Stimulated activated CD4-positive, alpha-beta T cell treated with anti-CD3 and anti-CD28 coated beads, Interleukin-1b, Interleukin-23, amount 100 ng/mL, for 1 hour (primary cell): ENCODE data around the gene CACNA1B.

Source experiments
- DNase-seq, 2 donors: peaks; one replicate each; pipeline ENCODE4 v3.0.0-alpha.2; 2020; ENCODE audit warnings: low read depth in 2 of 2

CACNA1B gene

DNA sequence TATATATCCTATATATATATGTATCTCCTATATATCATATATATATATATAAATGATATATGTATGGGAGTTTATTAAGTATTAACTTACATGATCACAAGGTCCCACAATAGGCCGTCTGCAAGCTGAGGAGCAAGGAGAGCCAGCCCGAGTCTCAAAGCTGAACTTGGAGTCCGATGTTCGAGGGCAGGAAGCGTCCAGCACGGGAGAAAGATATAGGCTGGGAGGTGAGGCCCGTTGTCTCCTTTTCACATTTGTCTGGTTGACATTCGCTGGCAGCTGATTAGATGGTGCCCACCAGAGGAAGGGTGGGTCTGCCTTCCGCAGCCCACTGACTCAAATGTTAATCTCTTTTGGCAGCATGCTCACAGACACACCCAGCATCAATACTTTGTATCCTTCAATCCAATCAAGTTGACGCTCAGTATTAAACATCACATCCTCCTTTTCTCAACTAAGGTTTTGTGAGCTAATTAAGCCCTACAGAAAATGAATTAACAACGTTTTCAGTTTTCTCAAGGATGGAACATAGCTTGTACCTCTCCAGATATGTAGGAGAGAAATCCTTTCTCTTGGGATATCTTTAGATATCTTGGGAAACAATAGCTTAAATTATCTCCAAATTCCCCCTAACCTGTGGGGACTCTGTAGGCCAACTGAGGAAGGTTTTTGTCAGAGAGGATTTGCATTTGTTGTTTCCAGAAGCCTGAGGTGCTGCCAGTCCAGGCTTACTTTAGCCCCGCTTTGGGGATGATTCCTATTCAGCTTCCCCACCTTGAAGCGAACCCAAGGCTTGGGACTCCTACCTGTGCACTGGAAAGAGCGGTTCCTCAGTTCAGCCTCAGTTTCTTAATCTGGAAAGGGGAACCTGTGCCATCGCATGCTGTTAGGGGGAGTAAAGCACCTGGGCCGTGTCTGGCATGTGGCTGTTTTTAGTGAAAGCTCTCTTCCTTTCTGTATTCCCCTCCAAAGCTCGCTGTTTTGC lies 163.2 kb downstream of the CACNA1B start:
- no peak for DNase-seq

DNA sequence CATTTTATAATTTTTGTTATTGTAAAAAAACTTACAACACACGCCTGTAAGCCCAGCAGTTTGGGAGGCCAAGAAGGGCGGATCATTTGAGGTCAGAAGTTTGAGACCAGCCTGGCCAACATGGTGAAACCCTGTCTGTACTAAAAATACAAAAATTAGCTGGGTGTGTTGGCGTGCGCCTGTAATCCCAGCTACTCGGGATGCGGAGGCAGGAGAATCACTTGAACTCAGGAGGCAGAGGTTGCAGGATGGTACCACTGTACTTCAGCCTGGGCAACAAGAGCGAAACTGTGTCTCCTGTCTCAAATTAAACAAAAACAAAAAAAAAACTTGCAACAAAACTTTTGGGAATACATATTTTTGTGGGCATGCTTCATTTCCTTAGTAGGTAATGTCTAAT lies 164.6 kb downstream of the CACNA1B start:
- DNase-seq = no peak

DNA sequence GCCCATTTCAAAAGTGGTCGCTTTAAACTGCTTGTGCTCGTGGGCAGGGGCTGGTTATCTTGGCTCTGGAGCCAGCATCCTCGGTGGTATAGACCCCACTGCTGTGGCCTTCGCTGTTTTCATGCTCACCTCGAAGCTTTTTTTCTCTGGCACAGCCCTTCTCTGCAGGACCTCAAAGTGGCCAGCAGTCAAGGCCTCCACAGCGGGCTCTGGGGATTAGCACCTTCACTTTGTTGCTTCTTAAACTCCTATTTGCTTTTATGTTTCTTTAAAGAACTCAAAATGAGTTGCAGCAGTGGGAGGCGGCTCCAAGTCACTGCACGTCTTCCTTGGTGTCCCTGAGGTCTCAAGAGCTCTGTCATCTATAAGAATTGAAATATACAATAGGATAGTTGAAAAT lies 165.1 kb downstream of the CACNA1B start:
- no peak for DNase-seq

DNA sequence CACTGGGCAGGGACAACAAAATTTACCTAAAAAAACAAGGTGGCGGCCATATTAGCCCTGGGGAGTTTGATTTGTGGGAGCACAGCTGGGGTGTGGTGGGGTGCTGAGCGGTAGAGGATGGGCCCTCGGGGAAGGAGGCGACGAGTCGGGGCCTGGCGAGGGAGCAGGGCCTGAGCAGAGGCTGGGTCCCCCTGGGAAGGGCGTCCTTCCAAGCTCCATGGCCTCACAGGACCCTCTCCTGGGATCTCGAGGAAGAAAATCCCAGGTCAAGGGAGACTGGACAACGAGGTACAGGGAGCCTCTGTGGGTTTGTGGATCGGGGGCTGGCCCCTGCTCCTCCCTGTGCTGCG lies 165.5 kb downstream of the CACNA1B start:
- no peak for DNase-seq

DNA sequence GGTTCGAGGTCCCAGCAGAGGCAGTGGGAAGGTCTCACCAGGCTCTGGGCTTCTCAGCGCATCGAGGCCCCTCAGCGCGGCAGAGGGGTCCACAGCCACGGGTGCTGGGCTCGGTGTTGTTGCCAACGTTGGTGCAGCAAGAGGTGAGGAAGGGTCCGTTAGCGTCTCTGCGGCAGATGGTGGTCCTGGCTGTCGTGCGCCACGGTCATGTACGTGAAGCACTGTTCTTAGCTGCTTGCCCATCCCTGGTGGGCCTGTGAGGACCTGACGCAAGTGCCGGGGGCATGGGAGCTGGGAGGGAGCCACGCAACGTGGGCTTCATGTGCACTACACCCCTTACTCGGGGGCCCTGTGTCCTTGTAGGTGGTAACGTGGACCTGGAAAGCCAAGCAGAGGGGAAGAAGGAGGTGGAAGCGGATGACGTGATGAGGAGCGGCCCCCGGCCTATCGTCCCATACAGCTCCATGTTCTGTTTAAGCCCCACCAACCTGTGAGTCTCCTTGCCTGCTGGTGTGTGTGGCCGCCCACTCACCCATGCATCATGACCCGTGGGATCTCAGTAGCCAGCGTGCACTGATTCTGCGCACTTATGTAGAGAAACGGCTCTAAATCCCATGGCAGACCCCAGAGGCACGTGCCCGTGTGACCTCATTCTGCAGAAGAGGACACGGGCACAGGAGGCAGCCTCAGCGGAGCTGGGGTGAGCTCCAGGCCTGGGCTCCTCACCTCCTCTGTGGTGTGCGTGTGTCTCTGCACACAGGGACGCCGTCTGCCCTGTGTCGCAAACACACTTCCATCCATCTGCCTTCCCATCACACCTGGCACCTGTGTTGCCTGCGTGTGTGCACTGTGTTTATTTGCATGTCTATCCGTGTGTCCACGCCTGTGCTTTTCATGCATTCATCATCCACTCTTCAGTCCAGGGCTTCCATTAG lies 166.1 kb downstream of the CACNA1B start:
- no peak for DNase-seq

DNA sequence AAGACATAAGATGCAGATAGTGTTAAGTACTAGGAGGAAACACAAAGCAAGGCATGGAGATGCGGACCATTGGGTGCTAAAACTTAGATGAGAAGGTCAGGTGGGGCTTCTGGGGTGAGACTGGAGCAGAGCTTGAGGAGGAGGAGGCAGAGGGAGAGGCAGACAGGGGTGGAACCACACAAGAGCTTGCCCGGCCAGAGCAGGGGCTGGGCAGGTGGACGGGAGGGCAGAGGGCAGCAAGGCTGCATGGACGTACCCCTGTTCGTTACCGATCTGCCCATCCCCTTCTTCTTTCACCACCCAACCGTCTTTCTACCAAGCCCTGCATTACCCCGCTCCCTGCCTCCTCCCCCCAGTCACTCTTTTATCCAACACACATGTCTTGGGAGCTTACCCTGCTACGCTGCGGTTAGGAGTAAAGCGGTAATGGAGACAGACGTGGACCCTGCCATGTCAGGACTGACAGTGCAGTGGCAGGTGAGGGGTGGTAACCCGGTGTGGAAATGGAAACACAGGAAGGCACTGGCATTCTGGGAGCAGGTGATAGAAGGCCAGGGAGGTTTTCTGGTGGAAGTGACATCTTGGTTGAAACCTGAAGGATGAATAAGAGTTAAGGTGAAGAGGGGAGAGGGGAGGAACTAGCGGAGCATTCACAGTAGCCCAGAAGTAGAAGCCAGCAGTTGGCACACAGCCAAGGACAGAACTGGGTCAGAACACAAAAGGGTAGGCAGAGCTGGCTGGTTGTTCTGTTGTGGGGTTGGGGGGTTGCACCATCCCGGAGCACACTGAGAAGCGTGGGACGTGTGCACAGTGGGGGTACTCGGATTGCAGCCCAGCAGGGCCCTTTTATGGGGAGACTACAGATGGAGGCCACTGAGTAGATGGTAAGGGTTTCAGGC lies 167.2 kb downstream of the CACNA1B start:
- no peak for DNase-seq

DNA sequence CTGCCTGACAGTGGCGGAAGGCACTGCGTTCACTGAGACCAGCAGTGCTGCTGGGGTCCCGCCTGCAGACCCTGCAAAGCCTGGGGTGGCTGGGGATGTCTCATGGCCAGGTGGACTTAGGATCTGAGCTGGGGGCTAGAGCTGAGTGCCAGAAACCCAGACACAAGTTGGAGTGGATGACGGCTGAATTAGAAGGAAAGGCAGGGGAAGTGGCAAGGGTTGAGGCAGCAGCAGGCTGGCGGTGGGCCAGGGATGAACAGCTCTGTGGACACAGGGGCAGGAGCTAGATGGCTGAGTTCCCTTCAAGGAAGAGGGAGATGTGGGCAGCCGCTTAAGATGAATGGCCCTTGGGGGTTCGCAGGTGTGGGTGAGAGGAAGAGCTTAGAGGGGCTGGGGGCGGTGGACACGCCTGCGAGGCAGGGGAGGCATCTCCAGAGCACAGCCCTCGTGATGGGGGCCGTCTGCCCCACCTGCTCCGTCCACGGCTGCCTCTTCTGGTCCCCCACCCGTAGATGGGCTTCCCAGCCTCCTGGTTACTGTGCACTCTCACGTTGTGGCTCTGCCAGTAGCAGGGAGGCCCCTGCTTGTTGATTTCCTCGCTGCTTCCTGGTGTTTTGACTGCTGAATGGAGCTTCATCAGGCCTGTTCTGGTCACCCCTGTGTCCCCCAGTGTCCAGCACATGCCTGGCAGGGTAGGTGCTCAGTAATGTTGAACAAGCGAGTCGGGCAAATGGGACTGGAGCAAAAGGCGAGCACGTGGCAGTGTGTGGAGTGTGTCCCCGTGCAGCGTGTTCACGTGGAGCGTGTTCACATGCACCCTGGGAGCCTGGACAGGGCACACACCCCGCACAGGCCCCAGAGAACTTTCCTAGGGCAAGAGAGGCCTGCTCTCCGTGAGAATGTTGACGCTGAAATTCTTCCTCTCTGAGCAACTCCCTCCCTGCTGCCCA lies 168.2 kb downstream of the CACNA1B start:
- no peak for DNase-seq

DNA sequence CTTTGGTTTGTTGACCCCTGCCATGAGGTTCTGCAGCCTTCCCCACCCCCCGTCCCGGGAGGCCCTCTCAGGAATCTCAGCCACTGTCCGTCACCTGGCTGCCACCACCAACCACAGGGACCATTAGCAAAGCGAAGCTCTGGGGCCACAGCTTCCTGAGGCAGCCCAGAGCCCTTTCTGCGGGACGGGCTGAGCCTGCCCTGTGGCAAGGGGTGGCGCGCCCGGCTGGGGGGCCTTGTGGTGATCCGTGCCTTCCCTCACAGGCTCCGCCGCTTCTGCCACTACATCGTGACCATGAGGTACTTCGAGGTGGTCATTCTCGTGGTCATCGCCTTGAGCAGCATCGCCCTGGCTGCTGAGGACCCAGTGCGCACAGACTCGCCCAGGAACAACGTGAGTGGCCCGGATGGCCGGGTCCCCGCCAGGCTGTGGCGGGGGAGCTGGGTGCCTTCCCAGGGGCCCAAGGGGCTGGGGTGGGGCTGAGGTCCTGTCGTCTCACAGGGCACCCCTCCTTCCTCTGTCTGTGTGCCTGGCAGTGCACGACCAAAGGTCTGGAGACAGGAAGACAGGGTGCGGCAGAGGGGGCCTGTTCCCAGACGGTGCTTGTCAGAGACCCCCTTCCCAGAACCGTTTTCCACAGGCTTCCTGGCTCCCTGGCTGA lies 169.2 kb downstream of the CACNA1B start:
- no peak for DNase-seq

DNA sequence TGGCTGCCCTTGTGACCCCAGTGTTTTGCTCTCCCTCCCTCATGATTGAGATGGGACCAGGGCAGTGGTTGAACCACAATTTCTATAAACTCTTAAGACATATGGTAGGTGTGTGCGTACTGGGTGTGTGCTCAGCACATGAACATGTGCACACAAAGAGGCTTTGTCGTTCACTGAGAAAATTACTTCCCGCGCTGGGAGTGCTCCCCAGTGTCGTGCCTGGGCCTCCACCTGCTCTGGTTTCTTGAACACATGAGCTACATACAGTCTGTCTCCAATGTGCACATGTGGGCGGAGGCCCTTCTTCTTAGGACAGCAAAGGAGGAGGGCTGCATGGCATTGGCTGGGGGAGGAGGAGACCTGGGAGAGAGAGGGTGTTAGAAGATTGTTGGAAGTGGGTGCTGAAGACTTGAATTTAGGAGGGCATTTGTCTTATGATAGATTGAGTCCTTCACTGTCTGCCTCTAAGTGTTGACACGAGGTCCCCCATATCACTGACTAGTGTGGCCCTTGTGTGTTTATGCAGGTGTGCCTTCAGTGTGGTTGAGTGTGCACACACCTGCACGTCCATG lies 170.0 kb downstream of the CACNA1B start:
- DNase-seq = no peak

DNA sequence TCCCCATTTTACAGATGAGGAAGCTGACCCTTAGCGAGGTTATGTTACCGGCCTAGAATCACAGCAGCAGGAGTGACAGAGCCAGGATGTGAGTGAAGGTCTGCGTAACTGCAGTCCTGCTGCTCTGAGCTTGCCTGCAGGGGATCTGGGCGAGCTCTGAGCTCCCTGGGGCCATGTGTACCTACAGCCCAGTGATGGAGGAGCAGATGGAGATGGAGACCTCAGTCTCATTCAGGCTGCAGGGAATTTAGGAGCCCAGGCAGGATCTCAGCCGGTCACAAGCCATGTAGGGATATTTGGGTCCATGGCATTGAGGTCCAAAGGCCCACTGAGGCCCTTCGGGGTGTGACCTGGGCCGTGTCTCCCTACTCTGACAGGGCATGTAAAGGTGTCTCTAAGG lies 170.6 kb downstream of the CACNA1B start:
- no peak for DNase-seq

DNA sequence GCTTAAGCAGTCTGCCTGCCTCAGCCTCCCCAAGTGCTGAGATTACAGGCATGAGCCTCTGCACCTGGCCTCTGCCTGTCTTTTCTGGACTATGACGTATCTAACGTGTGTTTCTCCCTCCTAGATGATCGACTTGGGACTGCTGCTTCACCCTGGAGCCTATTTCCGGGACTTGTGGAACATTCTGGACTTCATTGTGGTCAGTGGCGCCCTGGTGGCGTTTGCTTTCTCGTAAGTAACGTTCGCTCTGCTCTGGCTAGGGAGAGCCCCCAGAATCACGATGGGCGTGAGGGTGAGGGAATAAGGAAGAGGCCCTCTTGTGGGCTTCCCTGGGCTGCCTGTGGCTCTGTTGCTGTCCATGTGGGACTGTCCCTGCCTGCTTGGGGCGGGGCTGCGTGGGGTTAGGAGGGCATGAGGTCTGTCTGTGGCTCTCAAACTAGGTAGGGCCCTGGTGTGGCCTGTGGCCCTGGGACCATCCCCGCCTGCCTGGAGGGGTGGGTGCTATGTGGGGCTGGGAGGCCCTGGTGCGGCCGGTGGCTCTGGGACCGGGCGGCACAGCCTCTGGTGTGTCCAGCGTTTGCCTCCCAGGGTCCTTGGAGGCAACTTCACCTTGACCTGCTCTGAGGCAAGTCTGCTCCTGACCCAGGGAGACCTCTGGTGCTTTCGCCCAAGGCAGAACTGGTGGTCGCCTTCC lies 171.7 kb downstream of the CACNA1B start:
- DNase-seq = no peak

DNA sequence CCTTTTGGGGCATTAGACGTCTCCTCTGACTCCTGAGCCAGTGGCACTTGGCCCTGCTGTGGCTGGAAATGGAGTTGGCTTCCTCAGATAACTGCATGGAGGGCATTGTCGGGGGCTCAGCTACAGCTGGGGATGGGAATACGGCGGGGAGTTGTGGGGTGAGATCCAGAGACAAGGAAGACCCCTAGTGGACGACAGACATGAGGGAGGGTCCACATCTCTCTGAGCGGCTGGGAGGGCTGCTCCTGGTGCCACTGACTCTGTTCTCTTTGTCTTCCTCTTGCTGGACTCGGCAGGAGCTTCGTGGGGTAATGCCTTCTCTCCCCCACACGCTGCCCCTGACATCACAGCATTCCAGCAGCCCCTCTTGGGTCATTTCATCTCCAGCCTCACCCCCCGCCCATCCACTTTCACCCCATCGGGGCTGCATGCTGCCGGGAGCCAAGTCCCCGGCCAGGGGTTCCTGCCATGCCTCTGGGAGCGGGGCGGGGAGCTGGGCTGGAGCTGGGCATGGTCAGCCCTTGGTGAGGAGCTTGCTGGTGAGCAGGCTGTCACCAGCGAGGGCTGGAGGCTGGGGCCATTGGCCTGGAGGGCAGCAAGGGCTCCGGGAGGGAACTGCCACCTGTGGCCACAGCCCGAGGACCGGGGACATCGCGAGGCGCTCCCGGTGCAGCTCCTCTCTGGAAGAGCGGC lies 172.3 kb downstream of the CACNA1B start:
- no peak for DNase-seq

DNA sequence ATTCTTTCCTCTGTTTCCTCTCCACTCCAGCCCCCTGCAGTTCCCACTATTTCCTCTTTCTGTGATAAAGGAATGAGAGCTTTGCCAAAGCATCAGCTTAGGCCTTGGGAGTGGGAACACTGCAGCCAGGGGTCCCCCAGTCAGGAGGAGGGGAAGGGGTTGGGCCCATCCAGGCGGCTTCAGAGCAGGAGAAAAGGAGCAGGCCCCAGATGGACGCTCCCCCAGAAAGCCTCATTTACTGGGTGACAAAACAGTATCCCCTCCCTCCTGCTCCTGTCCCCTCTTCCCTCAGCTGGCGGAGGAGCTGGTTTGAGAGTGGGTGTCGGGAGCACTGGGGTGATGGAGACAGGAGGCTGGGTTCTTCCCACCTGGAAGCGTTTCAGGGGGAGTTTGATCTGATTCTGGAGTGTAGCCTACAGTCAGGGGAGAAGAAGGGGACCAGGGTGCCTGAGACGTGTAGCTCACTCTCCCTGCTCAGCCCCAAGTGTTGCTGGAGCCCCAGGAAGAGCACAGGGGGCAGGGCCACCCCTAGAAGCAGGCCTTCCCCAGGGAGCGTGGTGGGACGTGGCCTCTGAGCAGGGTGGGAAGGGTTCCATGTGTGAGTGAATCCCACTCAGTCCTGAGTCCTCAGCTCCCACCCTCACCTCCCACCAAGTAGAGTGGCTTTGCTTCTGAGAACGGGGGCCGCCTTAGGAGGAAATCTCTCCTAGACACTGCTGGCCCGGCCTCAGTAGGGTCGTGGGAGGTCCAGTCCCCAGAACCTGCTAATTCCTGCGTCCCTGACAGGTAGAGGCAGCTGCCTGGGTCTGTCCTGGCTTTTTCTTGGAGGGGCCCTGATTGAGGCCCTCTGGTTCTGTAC lies 173.1 kb downstream of the CACNA1B start:
- DNase-seq = no peak

DNA sequence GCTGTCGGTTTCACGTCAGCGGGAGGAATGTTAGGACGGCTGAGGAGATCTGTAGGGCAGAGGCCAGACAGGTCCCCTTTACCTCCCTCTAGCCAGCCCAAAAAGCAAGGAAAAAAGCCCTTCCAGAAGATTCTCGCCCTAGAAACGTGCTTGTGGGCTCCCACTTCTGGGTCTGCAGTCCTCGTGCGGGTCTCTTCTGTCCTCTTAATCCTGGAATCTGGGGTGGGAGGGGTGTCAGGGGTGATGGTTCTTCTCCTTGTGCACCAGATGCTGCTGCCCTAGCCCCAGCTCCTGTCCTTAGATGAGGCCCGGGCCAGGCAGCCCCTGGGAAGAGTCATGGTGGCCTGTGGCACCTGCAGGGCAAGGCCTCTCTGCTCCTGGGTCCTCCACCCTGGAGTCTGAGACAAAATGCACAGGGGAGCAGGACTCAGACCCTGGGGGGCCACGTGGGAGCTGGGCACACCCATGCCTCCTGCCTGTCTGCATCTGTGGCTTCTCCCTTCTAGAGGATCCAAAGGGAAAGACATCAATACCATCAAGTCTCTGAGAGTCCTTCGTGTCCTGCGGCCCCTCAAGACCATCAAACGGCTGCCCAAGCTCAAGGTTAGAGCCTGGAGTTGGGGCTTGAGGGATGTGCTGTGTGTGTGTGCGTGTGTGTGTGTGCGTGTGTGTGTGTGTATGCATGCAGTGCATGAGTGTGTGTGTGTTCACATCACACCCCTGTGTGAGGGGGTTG lies 174.2 kb downstream of the CACNA1B start:
- DNase-seq = no peak

DNA sequence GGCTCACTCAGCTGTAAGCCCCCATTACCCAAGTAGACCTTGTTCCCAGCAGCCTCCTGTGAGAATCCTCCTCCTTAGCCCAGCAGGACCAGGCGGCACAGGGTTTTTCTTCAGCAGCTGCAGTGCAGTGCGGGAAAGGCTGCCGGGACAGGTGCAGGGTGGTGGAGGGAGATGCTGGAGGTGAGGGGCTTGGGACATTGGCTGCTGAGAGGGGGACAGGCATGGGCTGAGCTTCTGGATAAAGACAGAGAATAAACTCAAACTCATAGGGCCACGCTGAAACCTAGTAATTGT lies 174.7 kb downstream of the CACNA1B start:
- DNase-seq = no peak

DNA sequence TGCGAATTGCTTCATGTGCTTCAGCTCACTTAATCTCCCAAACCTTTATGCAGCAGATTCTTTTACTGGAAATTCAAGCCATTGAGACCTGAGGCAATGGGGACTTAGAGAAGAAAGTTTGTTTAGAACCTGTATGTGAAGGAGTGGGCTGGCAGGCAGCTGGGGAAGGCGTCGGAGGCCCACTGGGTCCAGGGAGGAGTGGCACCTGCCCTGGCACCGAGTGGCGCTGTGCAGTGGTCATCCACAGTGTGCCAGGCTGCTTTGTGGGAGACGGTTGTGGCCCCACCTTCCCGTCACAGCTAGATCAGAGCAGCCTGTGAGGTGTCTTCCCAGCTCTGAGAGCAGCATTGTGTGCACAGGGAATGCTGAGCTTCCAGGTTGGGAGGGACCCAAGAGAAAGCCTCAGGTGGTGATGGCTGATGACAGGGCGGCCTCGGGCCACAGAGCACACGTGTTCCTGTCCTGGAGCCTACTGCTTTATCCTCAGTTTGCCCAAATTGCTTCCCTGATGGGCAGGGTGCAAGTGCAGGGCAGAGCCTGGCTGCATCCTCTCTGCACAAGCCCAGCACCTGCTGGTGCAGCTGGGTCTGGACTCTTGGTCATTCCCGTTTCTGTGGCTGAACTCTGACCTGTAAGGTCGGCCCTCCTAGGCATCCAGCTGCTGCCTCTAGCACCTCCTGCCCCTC lies 175.2 kb downstream of the CACNA1B start:
- DNase-seq = no peak
